Activated CD4-positive, CD25-positive, alpha-beta regulatory T cell treated with anti-CD3 and anti-CD28 coated beads, Interleukin-2, amount 50 U/mL, for 72 hours (primary cell): ENCODE data around the gene SCO1.
"Not testable (repeated sequence)": the region's sequence is repeated elsewhere in the genome, so short reads cannot be mapped to it uniquely, and the experiment has no call there.

Experiments used
- DNase-seq: peaks from one replicate; pipeline ENCODE4 v3.0.0; 2021

The SCO1 gene

DNA sequence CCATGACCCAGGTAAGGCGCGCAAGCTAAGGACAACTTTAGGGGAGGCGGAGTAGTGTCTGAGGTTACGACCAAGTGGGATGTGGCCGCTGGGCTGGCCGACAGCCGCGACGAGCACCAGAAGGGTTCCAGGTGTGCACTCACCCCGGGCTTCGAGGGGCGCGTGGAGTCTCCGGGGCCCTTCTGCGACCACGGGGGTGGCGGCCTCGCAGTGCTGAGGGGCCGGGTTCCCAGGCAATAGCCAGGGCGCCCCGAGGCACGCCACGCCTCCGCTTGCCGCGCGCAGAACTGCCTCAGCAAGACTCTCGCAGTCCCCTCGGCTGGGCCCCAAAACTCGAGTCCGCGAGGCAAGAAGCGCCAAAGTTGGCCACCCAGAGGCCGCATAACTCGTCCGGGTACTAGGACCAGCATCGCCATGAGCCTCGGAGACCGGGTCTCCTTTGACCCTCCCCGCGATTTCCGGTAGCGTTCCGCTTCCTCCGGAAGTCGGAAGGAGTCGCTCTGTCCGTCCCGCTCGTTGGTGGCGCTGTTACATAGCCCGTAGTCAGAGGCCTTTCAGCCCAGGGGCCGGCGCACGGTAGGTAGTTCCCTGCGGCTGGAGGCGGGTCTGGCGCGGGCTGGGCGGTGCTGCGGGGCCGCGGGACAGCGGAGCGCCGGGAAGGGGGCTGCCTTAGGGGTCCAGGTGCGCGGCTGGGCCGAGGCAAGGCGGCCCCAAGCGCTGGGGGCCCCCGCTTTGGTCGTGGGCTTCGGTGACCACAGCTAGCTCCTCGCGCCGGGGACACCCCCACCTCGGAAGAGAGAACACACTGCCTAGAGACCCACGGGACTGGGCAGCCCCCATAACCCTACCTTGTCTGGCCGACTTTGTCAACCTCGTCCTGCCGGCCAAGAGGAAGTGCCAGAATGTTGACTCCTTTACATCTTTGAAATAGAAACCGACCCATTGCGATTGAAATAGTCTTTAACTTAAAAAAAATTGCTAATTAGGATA, at the start of gene SCO1, which contains the start of gene ADPRM:
Gene SCO1, minus strand, starts transcription at position 442 of the 990 bp plus-strand sequence. Its CDS starts 26 bp downstream, at position 416.
Gene ADPRM, plus strand, starts transcription at position 503 of the 990 bp plus-strand sequence. CDS start 7,333 bp downstream, outside the sequence.
- DNase-seq: peak; percentile 89

DNA sequence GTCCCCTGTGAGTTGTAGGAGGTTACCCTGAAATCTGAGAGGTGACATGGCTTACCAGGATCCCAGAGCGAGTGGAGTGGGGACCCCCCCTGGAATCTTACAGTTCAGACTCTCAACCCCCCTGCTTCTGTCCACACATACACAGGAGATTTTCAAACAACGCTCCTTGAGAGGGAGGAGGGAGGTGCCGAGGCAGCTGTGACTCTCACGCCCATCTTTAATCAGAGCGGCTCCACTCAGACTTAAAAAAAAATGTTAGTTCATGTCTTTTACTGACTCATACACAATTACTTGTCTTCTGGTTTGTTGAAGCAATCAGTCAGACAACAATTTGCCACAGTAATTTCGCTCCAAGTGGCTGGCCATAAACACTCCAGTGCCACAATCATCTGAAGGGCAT, 47.9 kb upstream of the SCO1 start:
- DNase-seq: no peak

- no peak for DNase-seq
Observed at GRCh38 chr17:10744501-10745000, 47.2 kb upstream of the SCO1 start.

DNA sequence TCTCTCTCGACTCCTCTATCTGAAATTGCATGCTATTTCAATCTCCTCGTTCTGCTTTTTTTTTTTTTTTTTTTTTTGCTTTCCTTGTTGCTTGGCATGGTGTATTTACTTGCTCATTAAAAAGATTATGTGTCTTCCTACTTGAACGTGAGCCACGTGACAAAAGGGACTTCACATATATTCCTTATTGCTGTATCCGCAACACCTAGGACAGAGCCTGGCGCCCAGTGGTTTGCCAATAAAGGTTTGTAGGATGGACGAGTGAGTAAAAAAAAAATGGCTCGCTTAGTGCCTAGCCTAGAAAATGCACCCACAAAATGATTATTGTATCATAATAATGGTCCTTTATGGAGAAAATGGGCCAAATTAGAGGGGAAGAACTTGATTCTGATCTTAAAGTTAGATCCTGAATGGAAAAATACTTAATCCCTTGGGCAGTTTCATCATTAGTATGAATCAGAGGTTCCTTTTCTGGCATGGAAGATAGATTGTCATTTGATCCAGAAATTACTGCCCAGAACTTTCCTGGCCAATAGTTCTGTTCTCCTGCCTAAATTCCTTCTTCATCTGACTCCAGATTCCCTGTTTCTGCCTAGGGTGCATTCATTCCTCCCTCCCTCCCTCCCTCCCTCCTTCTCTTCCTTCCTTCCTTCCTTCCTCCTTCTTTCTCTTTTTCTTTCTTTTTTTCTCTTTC, 46.1 kb upstream of the SCO1 start:
- DNase-seq: no peak

DNA sequence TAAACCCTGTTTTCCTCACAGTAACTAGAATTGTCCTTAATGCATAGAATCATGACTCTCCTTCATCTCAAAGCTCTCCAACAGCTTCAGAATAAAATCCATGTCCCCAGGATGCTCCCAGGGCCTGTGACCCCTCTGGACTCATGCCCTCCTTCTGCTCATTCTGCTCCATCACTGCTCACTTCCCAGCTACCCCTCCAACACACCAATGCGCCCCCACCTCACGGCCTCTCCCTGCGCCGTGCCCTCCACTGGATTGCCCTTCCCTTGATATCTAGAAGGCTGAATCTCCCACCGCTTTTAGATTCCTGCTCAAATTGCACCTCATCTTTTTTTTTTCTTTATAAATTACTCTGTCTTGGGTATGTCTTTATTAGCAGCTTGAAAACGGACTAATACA, 45.1 kb upstream of the SCO1 start:
- DNase-seq: no peak

- DNase-seq: no peak
Observed at GRCh38 chr17:10741416-10742135, 44.2 kb upstream of the SCO1 start.

- no peak for DNase-seq
Observed at GRCh38 chr17:10739386-10739785, 42.1 kb upstream of the SCO1 start.

DNA sequence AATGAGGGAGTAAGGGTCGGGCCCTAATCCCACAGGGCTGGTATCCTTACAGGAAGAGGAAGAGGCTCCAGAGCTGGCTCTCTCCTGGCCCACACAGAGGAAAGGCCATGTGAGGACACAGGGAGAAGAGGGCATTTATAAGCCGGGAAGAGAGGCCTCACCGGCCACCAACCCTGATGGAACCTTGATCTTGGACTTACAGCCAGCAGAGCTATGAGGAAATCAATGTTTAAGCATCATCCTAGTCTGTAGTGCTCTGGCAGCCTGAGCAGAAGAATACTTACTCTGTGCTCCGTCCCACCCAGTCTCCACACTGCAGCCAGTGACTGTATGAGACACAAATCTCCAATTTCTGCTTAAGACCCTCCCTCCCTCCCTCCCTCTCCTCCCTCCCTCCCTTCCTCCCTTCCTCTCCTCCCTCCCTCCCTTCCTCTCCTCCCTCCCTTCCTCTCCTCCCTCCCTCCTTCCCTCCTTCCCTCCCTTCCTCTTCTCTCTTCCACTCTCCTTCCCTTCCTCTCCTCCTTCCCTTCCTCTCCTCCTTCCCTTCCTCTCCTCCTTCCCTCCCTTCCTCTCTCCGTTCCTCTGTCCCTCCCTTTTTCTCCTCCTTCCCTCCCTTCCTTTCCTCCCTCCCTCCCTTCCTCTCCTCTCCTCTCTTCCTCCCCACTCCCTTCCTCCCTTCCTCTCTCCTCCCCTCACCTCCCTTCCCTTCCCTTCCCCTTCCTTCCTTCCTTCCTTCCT, 41.4 kb upstream of the SCO1 start:
- no peak for DNase-seq

DNA sequence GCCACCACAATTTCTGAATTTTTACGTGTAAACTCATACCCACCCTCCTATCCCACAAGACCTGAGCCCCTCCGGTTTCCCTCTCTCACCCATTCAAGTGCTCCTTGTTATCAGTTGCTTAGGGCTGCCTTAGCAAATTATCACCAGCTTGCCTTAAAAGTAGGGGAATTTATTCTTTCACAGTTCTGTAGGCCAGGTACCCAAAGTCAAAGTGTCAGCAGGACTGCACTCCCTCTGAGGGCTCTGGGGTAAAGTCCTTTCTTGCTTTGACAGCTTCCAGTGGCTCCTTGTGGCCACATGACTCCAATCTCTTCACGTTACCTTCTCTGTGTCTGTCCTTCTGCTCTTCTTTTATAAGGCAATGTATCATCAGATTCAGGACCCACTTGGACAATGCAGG, 40.4 kb upstream of the SCO1 start:
- DNase-seq: no peak

DNA sequence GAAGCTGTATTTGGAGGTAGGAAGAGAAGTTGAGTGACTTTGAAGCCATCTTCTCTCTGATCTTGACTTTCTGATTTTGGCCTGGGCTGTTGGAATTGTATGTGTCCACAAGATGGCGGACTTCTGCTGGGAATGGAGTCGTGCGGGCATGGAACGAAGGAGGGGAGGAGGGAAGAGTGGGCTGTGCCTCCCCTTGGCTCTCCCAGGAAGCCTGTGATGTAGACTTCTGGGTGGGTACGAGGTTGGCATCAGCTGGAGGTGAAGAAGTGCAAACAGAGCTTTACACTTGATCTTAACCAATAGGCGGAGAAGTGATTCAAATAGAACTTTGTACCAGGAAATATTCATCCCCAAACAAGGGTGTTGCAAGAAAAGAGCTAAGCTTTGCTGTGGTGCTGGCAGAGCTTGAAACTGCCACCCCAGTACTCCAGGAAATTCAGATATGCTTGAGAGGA, 39.9 kb upstream of the SCO1 start:
- no peak for DNase-seq

GRCh38 chr17:10735821-10736220, 38.5 kb upstream of the SCO1 start:
- no peak for DNase-seq

- no peak for DNase-seq
Observed at GRCh38 chr17:10735251-10735650, 37.9 kb upstream of the SCO1 start.

- no peak for DNase-seq
Observed at GRCh38 chr17:10733666-10734065, 36.3 kb upstream of the SCO1 start.

- DNase-seq: not testable (repeated sequence)
Observed at GRCh38 chr17:10732121-10732520, 34.8 kb upstream of the SCO1 start.

- no peak for DNase-seq
Observed at GRCh38 chr17:10731408-10731879, 34.1 kb upstream of the SCO1 start.

- not testable (repeated sequence) for DNase-seq
Observed at GRCh38 chr17:10730247-10730646, 32.9 kb upstream of the SCO1 start.

GRCh38 chr17:10729334-10730193, 32.2 kb upstream of the SCO1 start, which contains the start of gene TMEM220:
TMEM220 (minus strand) TSS chr17:10730023; CDS start chr17:10729851, 172 bp downstream.
- DNase-seq: peak; percentile 41

GRCh38 chr17:10728331-10728892, 31.1 kb upstream of the SCO1 start:
- DNase-seq: no peak

DNA sequence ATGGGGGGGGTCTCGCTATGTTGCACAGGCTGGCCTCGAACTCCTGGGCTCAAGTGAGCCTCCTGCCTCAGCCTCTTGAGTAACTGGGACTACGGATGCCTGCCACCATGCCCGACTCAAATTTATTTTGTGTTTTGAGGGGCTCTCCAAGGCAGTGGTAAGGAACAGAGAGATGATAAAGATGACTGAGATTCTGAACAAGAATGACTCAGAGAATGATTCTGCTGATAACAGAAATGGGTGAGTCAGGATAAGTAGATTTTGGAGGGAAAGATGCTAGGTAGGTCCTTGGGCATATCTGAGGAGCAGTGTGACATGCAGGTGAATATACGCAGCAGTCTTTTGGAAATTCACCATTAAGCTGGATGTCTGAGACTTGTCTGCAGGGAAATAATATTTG, 29.9 kb upstream of the SCO1 start:
- DNase-seq: no peak

DNA sequence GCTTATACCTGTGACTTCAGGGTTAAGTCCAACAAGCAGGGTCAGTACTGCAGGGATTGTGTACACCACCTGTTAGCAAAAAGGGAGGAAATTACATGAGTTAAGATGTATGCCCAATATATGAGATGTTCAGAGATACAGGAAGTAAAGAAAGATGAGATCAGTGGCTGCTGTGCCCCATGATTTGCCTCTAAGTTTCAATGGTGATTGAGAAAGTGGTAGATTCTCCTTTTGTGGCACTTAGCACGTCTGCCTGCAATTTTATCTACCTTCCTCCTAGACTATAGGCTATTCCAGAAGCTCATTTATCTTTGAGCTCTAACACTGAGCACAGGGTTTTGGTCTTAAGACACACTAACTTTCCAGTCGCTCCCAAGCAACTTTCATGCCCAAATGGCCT, 28.9 kb upstream of the SCO1 start:
- no peak for DNase-seq
